ENCODE measurements around the gene SFTPD. TPM values are rescaled to one million over a fixed set of nuclear protein-coding genes. Genes with fewer than 3 reads are reported as not detected.
"Not testable (repeated sequence)": the region's sequence is repeated elsewhere in the genome, so short reads cannot be mapped to it uniquely, and the experiment has no call there.

The SFTPD gene
- total RNA-seq (2012; rRNA removed), result not detected in 2 replicates

- Histone ChIP-seq H3K4me3 (ENCODE audit: low read length) (no peak within 1 kb of the TSS), H3K27me3 (ENCODE audit: control insufficient read depth, insufficient read depth, low read length) (peaks cover 39% of the 10 kb centered on the region), H3K9me3 (replicated peaks; ENCODE audit: low read length) (no peaks in the 10 kb centered on the region), H3K4me1 (ENCODE audit: control insufficient read depth, insufficient read depth, low read length) (no peaks in the 10 kb centered on the region), H3K9ac (ENCODE audit: low read depth, low read length) (no peak within 1 kb of the TSS), H3K36me3 (ENCODE audit: insufficient read depth, low read length) (no peaks in the 10 kb centered on the region), H3K4me2 (ENCODE audit: low read length) (no peak within 1 kb of the TSS)
These were observed at the start of gene SFTPD for GRCh38 chr10:79948976-79949722. TSS of gene SFTPD (minus strand) at chr10:79949105. CDS start at chr10:79946659, 2,446 bp downstream.

GRCh38 chr10:79995979-79996634, 47.2 kb upstream of the SFTPD start:
- Histone ChIP-seq H3K4me2 (ENCODE audit: low read length) (no peak overlapping the region), H3K27me3 (ENCODE audit: control insufficient read depth, insufficient read depth, low read length) (peaks cover 16% of the 10 kb centered on the region), H3K9ac (ENCODE audit: low read depth, low read length) (no peak overlapping the region), H3K9me3 (replicated peaks; ENCODE audit: low read length) (no peaks in the 10 kb centered on the region), H3K4me3 (ENCODE audit: low read length) (no peak overlapping the region), H3K4me1 (ENCODE audit: control insufficient read depth, insufficient read depth, low read length) (no peaks in the 10 kb centered on the region), H3K36me3 (ENCODE audit: insufficient read depth, low read length) (no peaks in the 10 kb centered on the region)

- no peaks in the 10 kb centered on the region for H3K36me3 ChIP-seq (ENCODE audit: insufficient read depth, low read length)
- H3K27me3 ChIP-seq (ENCODE audit: control insufficient read depth, insufficient read depth, low read length), result peaks cover 16% of the 10 kb centered on the region
- no peak overlapping the region for H3K4me3 ChIP-seq (ENCODE audit: low read length)
- H3K9ac ChIP-seq (ENCODE audit: low read depth, low read length), result no peak overlapping the region
- H3K9me3 ChIP-seq (replicated peaks; ENCODE audit: low read length), result no peaks in the 10 kb centered on the region
- H3K4me2 ChIP-seq (ENCODE audit: low read length), result no peak overlapping the region
- H3K4me1 ChIP-seq (ENCODE audit: control insufficient read depth, insufficient read depth, low read length), result no peaks in the 10 kb centered on the region
These were observed 45.7 kb upstream of the SFTPD start for GRCh38 chr10:79994556-79994955.

GRCh38 chr10:79988199-79988598, 39.3 kb upstream of the SFTPD start:
- not testable (repeated sequence) for H3K9me3 ChIP-seq (replicated peaks; ENCODE audit: low read length); H3K4me2 ChIP-seq (ENCODE audit: low read length); H3K9ac ChIP-seq (ENCODE audit: low read depth, low read length); H3K36me3 ChIP-seq (ENCODE audit: insufficient read depth, low read length); H3K4me1 ChIP-seq (ENCODE audit: control insufficient read depth, insufficient read depth, low read length); H3K4me3 ChIP-seq (ENCODE audit: low read length)
- peaks cover 10% of the 10 kb centered on the region for H3K27me3 ChIP-seq (ENCODE audit: control insufficient read depth, insufficient read depth, low read length)

GRCh38 chr10:79986661-79987060, 37.8 kb upstream of the SFTPD start:
- not testable (repeated sequence) for H3K4me1 ChIP-seq (ENCODE audit: control insufficient read depth, insufficient read depth, low read length); H3K4me2 ChIP-seq (ENCODE audit: low read length); H3K36me3 ChIP-seq (ENCODE audit: insufficient read depth, low read length); H3K9ac ChIP-seq (ENCODE audit: low read depth, low read length); H3K9me3 ChIP-seq (replicated peaks; ENCODE audit: low read length); H3K4me3 ChIP-seq (ENCODE audit: low read length)
- peaks cover 22% of the 10 kb centered on the region for H3K27me3 ChIP-seq (ENCODE audit: control insufficient read depth, insufficient read depth, low read length)

GRCh38 chr10:79985481-79986072, 36.7 kb upstream of the SFTPD start:
- Histone ChIP-seq H3K9ac (ENCODE audit: low read depth, low read length) (no peak overlapping the region), H3K36me3 (ENCODE audit: insufficient read depth, low read length) (no peaks in the 10 kb centered on the region), H3K4me1 (ENCODE audit: control insufficient read depth, insufficient read depth, low read length) (peaks cover 3% of the 10 kb centered on the region), H3K4me2 (ENCODE audit: low read length) (no peak overlapping the region), H3K4me3 (ENCODE audit: low read length) (no peak overlapping the region), H3K27me3 (ENCODE audit: control insufficient read depth, insufficient read depth, low read length) (peaks cover 24% of the 10 kb centered on the region), H3K9me3 (replicated peaks; ENCODE audit: low read length) (no peaks in the 10 kb centered on the region)

GRCh38 chr10:79984851-79985250, 35.9 kb upstream of the SFTPD start:
- no peak overlapping the region for H3K4me2 ChIP-seq (ENCODE audit: low read length)
- H3K36me3 ChIP-seq (ENCODE audit: insufficient read depth, low read length), result no peaks in the 10 kb centered on the region
- peaks cover 31% of the 10 kb centered on the region for H3K27me3 ChIP-seq (ENCODE audit: control insufficient read depth, insufficient read depth, low read length)
- H3K9ac ChIP-seq (ENCODE audit: low read depth, low read length), result no peak overlapping the region
- no peak overlapping the region for H3K4me3 ChIP-seq (ENCODE audit: low read length)
- H3K4me1 ChIP-seq (ENCODE audit: control insufficient read depth, insufficient read depth, low read length), result peaks cover 3% of the 10 kb centered on the region
- H3K9me3 ChIP-seq (replicated peaks; ENCODE audit: low read length), result no peaks in the 10 kb centered on the region

GRCh38 chr10:79983286-79983909, 34.5 kb upstream of the SFTPD start:
- Histone ChIP-seq H3K4me3 (ENCODE audit: low read length) (no peak overlapping the region), H3K4me1 (ENCODE audit: control insufficient read depth, insufficient read depth, low read length) (peaks cover 3% of the 10 kb centered on the region), H3K36me3 (ENCODE audit: insufficient read depth, low read length) (no peaks in the 10 kb centered on the region), H3K27me3 (ENCODE audit: control insufficient read depth, insufficient read depth, low read length) (peaks cover 43% of the 10 kb centered on the region), H3K9ac (ENCODE audit: low read depth, low read length) (no peak overlapping the region), H3K4me2 (ENCODE audit: low read length) (no peak overlapping the region), H3K9me3 (replicated peaks; ENCODE audit: low read length) (no peaks in the 10 kb centered on the region)

- no peak overlapping the region for H3K4me2 ChIP-seq (ENCODE audit: low read length)
- no peaks in the 10 kb centered on the region for H3K9me3 ChIP-seq (replicated peaks; ENCODE audit: low read length)
- peaks cover 43% of the 10 kb centered on the region for H3K27me3 ChIP-seq (ENCODE audit: control insufficient read depth, insufficient read depth, low read length)
- H3K36me3 ChIP-seq (ENCODE audit: insufficient read depth, low read length), result no peaks in the 10 kb centered on the region
- H3K4me3 ChIP-seq (ENCODE audit: low read length), result no peak overlapping the region
- H3K4me1 ChIP-seq (ENCODE audit: control insufficient read depth, insufficient read depth, low read length), result peaks cover 3% of the 10 kb centered on the region
- no peak overlapping the region for H3K9ac ChIP-seq (ENCODE audit: low read depth, low read length)
These were observed 34.0 kb upstream of the SFTPD start for GRCh38 chr10:79982861-79983260.

GRCh38 chr10:79982362-79982800, 33.5 kb upstream of the SFTPD start:
- Histone ChIP-seq H3K4me3 (ENCODE audit: low read length) (peak overlapping the region; percentile 83), H3K4me2 (ENCODE audit: low read length) (peak overlapping the region; percentile 98)

More at GRCh38 chr10:79982362-79982800, 33.5 kb upstream of the SFTPD start:
- H3K9ac ChIP-seq (ENCODE audit: low read depth, low read length), result no peak overlapping the region
- H3K4me1 ChIP-seq (ENCODE audit: control insufficient read depth, insufficient read depth, low read length), result peaks cover 3% of the 10 kb centered on the region
- no peaks in the 10 kb centered on the region for H3K9me3 ChIP-seq (replicated peaks; ENCODE audit: low read length)
- peaks cover 43% of the 10 kb centered on the region for H3K27me3 ChIP-seq (ENCODE audit: control insufficient read depth, insufficient read depth, low read length)
- no peaks in the 10 kb centered on the region for H3K36me3 ChIP-seq (ENCODE audit: insufficient read depth, low read length)
